HEK293 (cell line): ENCODE measurements around the gene STOX2.

Experiments used
- CTCF ChIA-PET: fragments of 350-600 bp; formaldehyde crosslinking; extraction: SDS; loops from one replicate; lab custom pipeline; 2021; ENCODE audit warnings: antibody characterized with exemption; lab: Yijun Ruan, JAX
- POLR2A ChIA-PET: fragments of 300-600 bp; formaldehyde crosslinking; extraction: SDS; loops from one replicate; lab custom pipeline; 2020; ENCODE audit warnings: antibody characterized with exemption, inconsistent platforms; lab: Yijun Ruan, JAX
- H3K27ac ChIP-seq: fragments of 200-500 bp; sonication (Bioruptor generic); 2 replicates; pipeline ENCODE4 v1.5.1; 2014; ENCODE audit warnings: low read depth, low read length, control low read depth, inconsistent platforms; ENCODE audit errors: extremely low read depth
- H3K36me3 ChIP-seq, 2 experiments: fragments of 200-500 bp in 1 of 2; sonication (Bioruptor generic) in 1 of 2; 1 replicate in 1 of 2; 2 replicates in 1 of 2; pipeline ENCODE4 v1.5.1; 2014 to 2017; ENCODE audit warnings: inconsistent platforms in 2 of 2, low read length in 2 of 2; ENCODE audit not compliant: control insufficient read depth in 2 of 2, insufficient read depth in 1 of 2
- H3K4me1 ChIP-seq: fragments of 200-500 bp; sonication (Bioruptor generic); 2 replicates; pipeline ENCODE4 v1.5.1; 2014; ENCODE audit warnings: mild to moderate bottlenecking, low read length, inconsistent platforms; ENCODE audit not compliant: control insufficient read depth, insufficient read depth
- H3K4me3 ChIP-seq: 2 replicates; pipeline ENCODE4 v1.5.1; 2011; ENCODE audit warnings: low read depth, mild to moderate bottlenecking, control low read depth, low read length, moderate library complexity
- H3K9me3 ChIP-seq: fragments of 200-500 bp; sonication (Bioruptor generic); 2 replicates; pipeline ENCODE4 v1.5.1; 2014; ENCODE audit warnings: low read depth, low read length, inconsistent platforms; ENCODE audit not compliant: control insufficient read depth, insufficient read depth
- GLIS1 ChIP-seq: fragments of 450-650 bp; formaldehyde crosslinking; IDR thresholded peaks from 2 replicates; pipeline ENCODE4 v1.5.1; 2016; ENCODE audit warnings: missing biosample characterization, missing genetic modification characterization
- REST ChIP-seq: fragments of 450-650 bp; formaldehyde crosslinking; IDR thresholded peaks from 2 replicates; pipeline ENCODE4 v1.5.1; 2016; ENCODE audit warnings: missing biosample characterization, missing genetic modification characterization
- ZBTB11 ChIP-seq: fragments of 450-650 bp; formaldehyde crosslinking; conservative IDR thresholded peaks from 2 replicates; pipeline ENCODE4 v1.5.1; 2016; ENCODE audit warnings: low read depth, missing biosample characterization, missing genetic modification characterization
- ZFHX2 ChIP-seq: fragments of 450-650 bp; formaldehyde crosslinking; conservative IDR thresholded peaks from 2 replicates; pipeline ENCODE4 v1.5.1; 2016; ENCODE audit warnings: missing biosample characterization, missing genetic modification characterization
- ZNF132 ChIP-seq: fragments of 450-650 bp; formaldehyde crosslinking; IDR thresholded peaks from 2 replicates; pipeline ENCODE4 v1.5.1; 2017; ENCODE audit warnings: missing biosample characterization, missing genetic modification characterization, borderline replicate concordance
- ZNF146 ChIP-seq: fragments of 450-650 bp; formaldehyde crosslinking; IDR thresholded peaks from 2 replicates; pipeline ENCODE4 v1.5.1; 2016; ENCODE audit warnings: missing biosample characterization, missing genetic modification characterization
- ZNF148 ChIP-seq: fragments of 450-650 bp; formaldehyde crosslinking; IDR thresholded peaks from 2 replicates; pipeline ENCODE4 v1.5.0; 2017; ENCODE audit warnings: missing biosample characterization, missing genetic modification characterization, borderline replicate concordance
- ZNF23 ChIP-seq: fragments of 450-650 bp; formaldehyde crosslinking; IDR thresholded peaks from 2 replicates; pipeline ENCODE4 v1.5.1; 2016; ENCODE audit warnings: missing biosample characterization, missing genetic modification characterization, borderline replicate concordance
- ZNF324 ChIP-seq: fragments of 450-650 bp; formaldehyde crosslinking; IDR thresholded peaks from 2 replicates; pipeline ENCODE4 v1.5.1; 2016; ENCODE audit warnings: missing biosample characterization, missing genetic modification characterization
- ZNF398 ChIP-seq: fragments of 450-650 bp; formaldehyde crosslinking; IDR thresholded peaks from 2 replicates; pipeline ENCODE4 v1.5.1; 2017; ENCODE audit warnings: missing biosample characterization, missing genetic modification characterization
- ZNF488 ChIP-seq: fragments of 450-650 bp; formaldehyde crosslinking; IDR thresholded peaks from 2 replicates; pipeline ENCODE4 v1.5.1; 2016; ENCODE audit warnings: missing biosample characterization, missing genetic modification characterization
- ZNF558 ChIP-seq: fragments of 450-650 bp; formaldehyde crosslinking; IDR thresholded peaks from 2 replicates; pipeline ENCODE4 v1.5.1; 2016; ENCODE audit warnings: missing biosample characterization, missing genetic modification characterization
- ZNF704 ChIP-seq: fragments of 450-650 bp; formaldehyde crosslinking; IDR thresholded peaks from 2 replicates; pipeline ENCODE4 v1.5.1; 2016; ENCODE audit warnings: missing biosample characterization, missing genetic modification characterization
- ZNF76 ChIP-seq: fragments of 450-650 bp; formaldehyde crosslinking; IDR thresholded peaks from 2 replicates; pipeline ENCODE4; 2016; ENCODE audit warnings: low read depth, missing biosample characterization, missing genetic modification characterization, borderline replicate concordance
- ZNF792 ChIP-seq: fragments of 450-650 bp; formaldehyde crosslinking; IDR thresholded peaks from 2 replicates; pipeline ENCODE4 v1.5.1; 2016; ENCODE audit warnings: missing biosample characterization, missing genetic modification characterization
- ZSCAN16 ChIP-seq: fragments of 450-650 bp; formaldehyde crosslinking; IDR thresholded peaks from 2 replicates; pipeline ENCODE4 v1.5.1; 2016; ENCODE audit warnings: missing biosample characterization, missing genetic modification characterization
- TF ChIP-seq, protein P1 (sequence below): sonication (generic); formaldehyde crosslinking; IDR thresholded peaks from 2 replicates; pipeline ENCODE4 v1.8.1; 2022; ENCODE audit warnings: mild to moderate bottlenecking, moderate library complexity, missing genetic modification reagents
- TF ChIP-seq, protein P2 (sequence below): fragments of 450-650 bp; formaldehyde crosslinking; optimal IDR thresholded peaks from 2 replicates; pipeline ENCODE3; 2016; ENCODE audit warnings: missing biosample characterization, mild to moderate bottlenecking, missing genetic modification characterization

STOX2 gene

GRCh38 chr4:183986971-183987946 is 82.2 kb downstream of the STOX2 start:
- CTCF ChIA-PET: interaction anchor here (0.8 to 1.0 kb wide), 3 partner anchors 90 to 147 kb away, joined by 3 to 4 read pairs (median 4); no protein-coding TSS in a partner anchor
- Histone ChIP-seq H3K36me3 (no peaks in the 10 kb centered on the region), H3K9me3 (no peaks in the 10 kb centered on the region), H3K27ac (peak overlapping the region; percentile 60), H3K4me3 (peak overlapping the region; percentile 39), H3K4me1 (peaks cover 3% of the 10 kb centered on the region)
- POLR2A ChIA-PET: interaction anchor here (1.0 to 1.2 kb wide), 3 partner anchors 18 to 82 kb away, joined by 4 read pairs; partner anchors contain the start of gene STOX2
- TF ChIP-seq ZNF76 (tag by site-specific recombination): no peak
- 0 out of 2 replicates have a peak, but pooled peaks have one; percentile 21 for TF ChIP-seq ZBTB11 (tag by site-specific recombination)
- TF ChIP-seq ZNF148 (tag by site-specific recombination): no peak
- TF ChIP-seq ZFHX2 (tag by site-specific recombination): peak; percentile 30; the same call in 1 of the 2 replicates
- no peak for TF ChIP-seq ZNF146 (tag by site-specific recombination)
- TF ChIP-seq ZNF398 (tag by site-specific recombination): peak; percentile 26; the same call in 1 of the 2 replicates
- peak; percentile 56; the same call in 1 of the 2 replicates for TF ChIP-seq GLIS1 (tag by site-specific recombination)
- no peak for TF ChIP-seq ZSCAN16 (tag by site-specific recombination)
- no peak for TF ChIP-seq ZNF23
- TF ChIP-seq, protein P1, sequence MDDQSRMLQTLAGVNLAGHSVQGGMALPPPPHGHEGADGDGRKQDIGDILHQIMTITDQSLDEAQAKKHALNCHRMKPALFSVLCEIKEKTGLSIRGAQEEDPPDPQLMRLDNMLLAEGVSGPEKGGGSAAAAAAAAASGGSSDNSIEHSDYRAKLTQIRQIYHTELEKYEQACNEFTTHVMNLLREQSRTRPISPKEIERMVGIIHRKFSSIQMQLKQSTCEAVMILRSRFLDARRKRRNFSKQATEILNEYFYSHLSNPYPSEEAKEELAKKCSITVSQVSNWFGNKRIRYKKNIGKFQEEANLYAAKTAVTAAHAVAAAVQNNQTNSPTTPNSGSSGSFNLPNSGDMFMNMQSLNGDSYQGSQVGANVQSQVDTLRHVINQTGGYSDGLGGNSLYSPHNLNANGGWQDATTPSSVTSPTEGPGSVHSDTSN (CRISPR knock-in tag): 0 out of 2 replicates have a peak, but pooled peaks have one; percentile 43
- no peak for TF ChIP-seq REST (tag by site-specific recombination)
- no peak for TF ChIP-seq ZNF132
- no peak for TF ChIP-seq ZNF488 (tag by site-specific recombination)
- TF ChIP-seq ZNF558: no peak
- no peak for TF ChIP-seq ZNF324
- TF ChIP-seq, protein P2, sequence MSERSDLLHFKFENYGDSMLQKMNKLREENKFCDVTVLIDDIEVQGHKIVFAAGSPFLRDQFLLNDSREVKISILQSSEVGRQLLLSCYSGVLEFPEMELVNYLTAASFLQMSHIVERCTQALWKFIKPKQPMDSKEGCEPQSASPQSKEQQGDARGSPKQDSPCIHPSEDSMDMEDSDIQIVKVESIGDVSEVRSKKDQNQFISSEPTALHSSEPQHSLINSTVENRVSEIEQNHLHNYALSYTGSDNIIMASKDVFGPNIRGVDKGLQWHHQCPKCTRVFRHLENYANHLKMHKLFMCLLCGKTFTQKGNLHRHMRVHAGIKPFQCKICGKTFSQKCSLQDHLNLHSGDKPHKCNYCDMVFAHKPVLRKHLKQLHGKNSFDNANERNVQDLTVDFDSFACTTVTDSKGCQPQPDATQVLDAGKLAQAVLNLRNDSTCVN: peak; percentile 37
- TF ChIP-seq ZNF704 (tag by site-specific recombination): no peak
- TF ChIP-seq ZNF792 (tag by site-specific recombination): no peak
